Lower leg skin (tissue), 3 donors: ENCODE results near the gene FLT3.

Experiments
- POLR2A ChIP-seq, 2 donors: fragments of 450-650 bp; IDR thresholded peaks; one replicate each; pipeline ENCODE4 v1.6.1; 2016 to 2017; ENCODE audit warnings: antibody characterized with exemption in 2 of 2, mild to moderate bottlenecking in 1 of 2, moderate library complexity in 1 of 2
- TF ChIP-seq, protein P1 (sequence below), 3 donors: fragments of 450-650 bp; IDR thresholded peaks; one replicate each; pipeline ENCODE4 v1.5.1; 2016; ENCODE audit warnings: antibody characterized with exemption in 3 of 3, mild to moderate bottlenecking in 3 of 3, moderate library complexity in 2 of 3

- TF ChIP-seq, protein P1, sequence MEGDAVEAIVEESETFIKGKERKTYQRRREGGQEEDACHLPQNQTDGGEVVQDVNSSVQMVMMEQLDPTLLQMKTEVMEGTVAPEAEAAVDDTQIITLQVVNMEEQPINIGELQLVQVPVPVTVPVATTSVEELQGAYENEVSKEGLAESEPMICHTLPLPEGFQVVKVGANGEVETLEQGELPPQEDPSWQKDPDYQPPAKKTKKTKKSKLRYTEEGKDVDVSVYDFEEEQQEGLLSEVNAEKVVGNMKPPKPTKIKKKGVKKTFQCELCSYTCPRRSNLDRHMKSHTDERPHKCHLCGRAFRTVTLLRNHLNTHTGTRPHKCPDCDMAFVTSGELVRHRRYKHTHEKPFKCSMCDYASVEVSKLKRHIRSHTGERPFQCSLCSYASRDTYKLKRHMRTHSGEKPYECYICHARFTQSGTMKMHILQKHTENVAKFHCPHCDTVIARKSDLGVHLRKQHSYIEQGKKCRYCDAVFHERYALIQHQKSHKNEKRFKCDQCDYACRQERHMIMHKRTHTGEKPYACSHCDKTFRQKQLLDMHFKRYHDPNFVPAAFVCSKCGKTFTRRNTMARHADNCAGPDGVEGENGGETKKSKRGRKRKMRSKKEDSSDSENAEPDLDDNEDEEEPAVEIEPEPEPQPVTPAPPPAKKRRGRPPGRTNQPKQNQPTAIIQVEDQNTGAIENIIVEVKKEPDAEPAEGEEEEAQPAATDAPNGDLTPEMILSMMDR (IDR thresholded peaks at IDR 0.05) = no peak
- TF ChIP-seq POLR2A (IDR thresholded peaks at IDR 0.05) = no peak
These were observed 145.9 kb downstream of the FLT3 start for GRCh38 chr13:27954406-27954851.
